Immature natural killer cell (primary cell): ENCODE measurements around the gene ALOX15. TPM values are rescaled to one million over a fixed set of nuclear protein-coding genes. Genes with fewer than 3 reads are reported as not detected.
"Not testable (repeated sequence)": the region's sequence is repeated elsewhere in the genome, so short reads cannot be mapped to it uniquely, and the experiment has no call there.

Experiments used
- DNase-seq, 3 donors: peaks; one replicate each; pipeline ENCODE4 v3.0.0; 2022; ENCODE audit warnings: mixed read lengths in 1 of 3
- H3K27ac Mint-ChIP-seq, 6 donors: one replicate each; pipeline ENCODE4 v1.8.0; 2020; ENCODE audit warnings: mixed read lengths in 6 of 6, mild to moderate bottlenecking in 5 of 6, inconsistent platforms in 4 of 6, moderate library complexity in 3 of 6
- H3K27me3 Mint-ChIP-seq, 3 donors: one replicate each; pipeline ENCODE4 v1.8.0; 2020 to 2021; ENCODE audit warnings: low read depth in 3 of 3, mild to moderate bottlenecking in 3 of 3, mixed read lengths in 3 of 3, moderate library complexity in 3 of 3, inconsistent platforms in 1 of 3
- H3K36me3 Mint-ChIP-seq, 3 donors: one replicate each; pipeline ENCODE4 v1.8.0; 2020; ENCODE audit warnings: mixed read lengths in 3 of 3, inconsistent platforms in 2 of 3, mild to moderate bottlenecking in 2 of 3
- H3K4me1 Mint-ChIP-seq, 2 donors: one replicate each; pipeline ENCODE4 v1.8.0; 2020; ENCODE audit warnings: inconsistent platforms in 2 of 2, mild to moderate bottlenecking in 2 of 2, mixed read lengths in 2 of 2, moderate library complexity in 1 of 2
- H3K4me3 Mint-ChIP-seq, 5 donors: one replicate each; pipeline ENCODE4 v1.8.0; 2020; ENCODE audit warnings: mild to moderate bottlenecking in 5 of 5, mixed read lengths in 5 of 5, inconsistent platforms in 3 of 5, moderate library complexity in 3 of 5
- H3K9me3 Mint-ChIP-seq, 6 donors: one replicate each; pipeline ENCODE4 v1.8.0; 2020; ENCODE audit warnings: mild to moderate bottlenecking in 6 of 6, mixed read lengths in 6 of 6, inconsistent platforms in 4 of 6, moderate library complexity in 3 of 6
- polyA plus RNA-seq, 3 donors: library from polyadenylated mRNA; unstranded; fragments of 300-500 nt; fragmentation: Illumina TruSeq; gene quantifications; one replicate each; pipeline ENCODE4 v1.2.3, GENCODE V29; 2021

The ALOX15 gene
- polyA plus RNA-seq, 3 donors from 2014 or later: not detected

- no peaks in the 10 kb centered on the region for H3K4me1 Mint-ChIP-seq
- DNase-seq: no peak
- no peaks in the 10 kb centered on the region for H3K9me3 Mint-ChIP-seq
- H3K27me3 Mint-ChIP-seq: peaks cover 0 to 4% (median 1%) of the 10 kb centered on the region in 3 donors
- H3K4me3 Mint-ChIP-seq: no peak overlapping the region
- no peaks in the 10 kb centered on the region for H3K36me3 Mint-ChIP-seq
- H3K27ac Mint-ChIP-seq: no peak overlapping the region
Observed at GRCh38 chr17:4602041-4602440, 39.4 kb downstream of the ALOX15 start.

- Mint-ChIP-seq H3K36me3 (no peaks in the 10 kb centered on the region), H3K27me3 (peaks cover 0 to 6% (median 1%) of the 10 kb centered on the region in 3 donors), H3K4me3 (no peak overlapping the region), H3K9me3 (no peaks in the 10 kb centered on the region), H3K27ac (no peak overlapping the region), H3K4me1 (no peaks in the 10 kb centered on the region)
- DNase-seq: no peak
Observed at GRCh38 chr17:4601326-4601725, 40.2 kb downstream of the ALOX15 start.

- Mint-ChIP-seq H3K4me3 (no peak overlapping the region), H3K27ac (no peak overlapping the region), H3K27me3 (peaks cover 0 to 6% (median 1%) of the 10 kb centered on the region in 3 donors), H3K4me1 (no peaks in the 10 kb centered on the region), H3K9me3 (no peaks in the 10 kb centered on the region), H3K36me3 (no peaks in the 10 kb centered on the region)
- no peak for DNase-seq
Observed at GRCh38 chr17:4600563-4600962, 40.9 kb downstream of the ALOX15 start.

GRCh38 chr17:4599505-4600281 is 41.8 kb downstream of the ALOX15 start:
- Mint-ChIP-seq H3K4me3 (no peak overlapping the region), H3K27ac (no peak overlapping the region), H3K36me3 (no peaks in the 10 kb centered on the region), H3K4me1 (peaks cover 0 to 2% of the 10 kb centered on the region in 2 donors), H3K27me3 (peaks cover 0 to 6% (median 1%) of the 10 kb centered on the region in 3 donors), H3K9me3 (no peaks in the 10 kb centered on the region)
- DNase-seq: no peak

- Mint-ChIP-seq H3K27ac (no peak overlapping the region), H3K27me3 (peaks cover 0 to 6% (median 1%) of the 10 kb centered on the region in 3 donors), H3K9me3 (no peaks in the 10 kb centered on the region), H3K4me3 (no peak overlapping the region), H3K4me1 (peaks cover 0 to 2% of the 10 kb centered on the region in 2 donors), H3K36me3 (no peaks in the 10 kb centered on the region)
- DNase-seq: no peak
Observed at GRCh38 chr17:4598776-4599504, 42.5 kb downstream of the ALOX15 start.

GRCh38 chr17:4597975-4598374 is 43.5 kb downstream of the ALOX15 start:
- Mint-ChIP-seq H3K36me3 (no peaks in the 10 kb centered on the region), H3K4me1 (peaks cover 0 to 2% of the 10 kb centered on the region in 2 donors)

GRCh38 chr17:4596636-4597380 is 44.7 kb downstream of the ALOX15 start:
- no peak overlapping the region for H3K27ac Mint-ChIP-seq
- H3K4me3 Mint-ChIP-seq: no peak overlapping the region
- no peaks in the 10 kb centered on the region for H3K9me3 Mint-ChIP-seq
- DNase-seq: no peak
- no peaks in the 10 kb centered on the region for H3K36me3 Mint-ChIP-seq
- H3K27me3 Mint-ChIP-seq: peaks cover 0 to 7% (median 3%) of the 10 kb centered on the region in 3 donors
- H3K4me1 Mint-ChIP-seq: peaks cover 0 to 2% of the 10 kb centered on the region in 2 donors

More at GRCh38 chr17:4597975-4598374, 43.5 kb downstream of the ALOX15 start:
- H3K27me3 Mint-ChIP-seq: peaks cover 0 to 6% (median 3%) of the 10 kb centered on the region in 3 donors
- no peak for DNase-seq
- H3K27ac Mint-ChIP-seq: no peak overlapping the region
- H3K9me3 Mint-ChIP-seq: no peaks in the 10 kb centered on the region
- H3K4me3 Mint-ChIP-seq: no peak overlapping the region

- not testable (repeated sequence) for H3K4me1 Mint-ChIP-seq, H3K36me3 Mint-ChIP-seq, H3K27ac Mint-ChIP-seq, H3K27me3 Mint-ChIP-seq, DNase-seq, H3K4me3 Mint-ChIP-seq, H3K9me3 Mint-ChIP-seq
Observed at GRCh38 chr17:4595685-4596342, 45.7 kb downstream of the ALOX15 start.

- Mint-ChIP-seq H3K4me1 (peaks cover 0 to 2% of the 10 kb centered on the region in 2 donors), H3K27me3 (peaks cover 0 to 5% (median 5%) of the 10 kb centered on the region in 3 donors), H3K27ac (no peak overlapping the region), H3K9me3 (no peaks in the 10 kb centered on the region), H3K4me3 (no peak overlapping the region), H3K36me3 (no peaks in the 10 kb centered on the region)
- DNase-seq: peak in 2 of 3 donors; percentile 7 to 24
Observed at GRCh38 chr17:4594931-4595684, 46.4 kb downstream of the ALOX15 start.

- peaks cover 2 to 5% (median 5%) of the 10 kb centered on the region in 3 donors for H3K27me3 Mint-ChIP-seq
- DNase-seq: no peak
- H3K9me3 Mint-ChIP-seq: no peaks in the 10 kb centered on the region
- H3K4me1 Mint-ChIP-seq: peaks cover 0 to 2% of the 10 kb centered on the region in 2 donors
- H3K36me3 Mint-ChIP-seq: no peaks in the 10 kb centered on the region
- no peak overlapping the region for H3K27ac Mint-ChIP-seq
- no peak overlapping the region for H3K4me3 Mint-ChIP-seq
Observed at GRCh38 chr17:4594406-4594805, 47.1 kb downstream of the ALOX15 start.

- no peak for DNase-seq
- Mint-ChIP-seq H3K4me3 (no peak overlapping the region), H3K27ac (no peak overlapping the region), H3K27me3 (peaks cover 3 to 5% (median 5%) of the 10 kb centered on the region in 3 donors), H3K36me3 (no peaks in the 10 kb centered on the region), H3K4me1 (peaks cover 0 to 2% of the 10 kb centered on the region in 2 donors), H3K9me3 (no peaks in the 10 kb centered on the region)
Observed at GRCh38 chr17:4593021-4593421, 48.5 kb downstream of the ALOX15 start.

- DNase-seq: no peak
- H3K9me3 Mint-ChIP-seq: no peaks in the 10 kb centered on the region
- no peak overlapping the region for H3K27ac Mint-ChIP-seq
- peaks cover 3 to 5% (median 5%) of the 10 kb centered on the region in 3 donors for H3K27me3 Mint-ChIP-seq
- no peaks in the 10 kb centered on the region for H3K36me3 Mint-ChIP-seq
- peaks cover 0 to 2% of the 10 kb centered on the region in 2 donors for H3K4me1 Mint-ChIP-seq
- H3K4me3 Mint-ChIP-seq: no peak overlapping the region
Observed at GRCh38 chr17:4592240-4593005, 49.1 kb downstream of the ALOX15 start.
